GM10248 (cell line): ENCODE data around the gene LRRC34.

ENCODE experiments used
- CTCF ChIA-PET: fragments of 300-600 bp; sonication (Branson Sonifier 250); formaldehyde crosslinking; extraction: SDS; loops from one replicate; lab custom pipeline; 2021; ENCODE audit warnings: antibody characterized with exemption; lab: Yijun Ruan, JAX
- POLR2A ChIA-PET: fragments of 350-650 bp; sonication (Branson Sonifier 250); formaldehyde crosslinking; extraction: SDS; loops from one replicate; lab custom pipeline; 2020; ENCODE audit warnings: antibody characterized with exemption; lab: Yijun Ruan, JAX
- DNase-seq: peaks from one replicate; pipeline ENCODE4 v3.0.0; 2012; ENCODE audit errors: extremely low spot score
- CTCF ChIP-seq: IDR thresholded peaks from 2 replicates; pipeline ENCODE4 v1.5.1; 2012; ENCODE audit warnings: mild to moderate bottlenecking, low read depth; ENCODE audit errors: extremely low read depth, missing control alignments, control extremely low read depth

LRRC34 gene

DNA sequence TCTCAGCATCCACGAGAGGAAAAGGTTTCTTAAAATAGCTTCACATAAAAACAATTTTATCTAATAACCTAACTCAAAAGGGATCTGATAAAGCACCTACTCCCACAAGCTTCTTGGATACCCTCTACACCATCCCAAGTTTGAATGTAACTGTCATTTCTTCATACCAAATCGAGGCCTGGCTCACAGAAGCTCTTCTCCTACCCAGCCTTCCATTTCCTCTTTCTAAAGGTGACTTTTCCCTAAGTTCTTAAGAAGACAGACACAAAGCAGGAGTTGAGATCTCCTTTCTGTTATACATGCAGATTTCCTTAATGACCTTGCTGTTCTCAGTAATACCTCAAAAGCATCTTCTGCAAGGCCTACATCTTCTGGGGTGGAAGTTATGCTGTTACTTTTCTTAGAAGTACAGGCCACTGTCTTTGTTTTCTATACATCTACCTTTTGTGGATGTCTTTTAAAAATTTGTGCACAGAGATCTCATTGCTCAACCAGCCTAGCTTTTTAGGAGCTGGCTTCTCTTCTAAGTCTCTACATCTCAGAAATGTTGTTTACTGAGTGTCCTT lies 3.4 kb downstream of the LRRC34 start:
- TF ChIP-seq CTCF, result no peak
- CTCF ChIA-PET, result interaction anchor here (0.8 to 1.5 kb wide), 3 partner anchors 16 to 25 kb away, joined by 3 to 4 read pairs (median 3); no protein-coding TSS in a partner anchor
- DNase-seq, result no peak
- POLR2A ChIA-PET, result no interaction called here

DNA sequence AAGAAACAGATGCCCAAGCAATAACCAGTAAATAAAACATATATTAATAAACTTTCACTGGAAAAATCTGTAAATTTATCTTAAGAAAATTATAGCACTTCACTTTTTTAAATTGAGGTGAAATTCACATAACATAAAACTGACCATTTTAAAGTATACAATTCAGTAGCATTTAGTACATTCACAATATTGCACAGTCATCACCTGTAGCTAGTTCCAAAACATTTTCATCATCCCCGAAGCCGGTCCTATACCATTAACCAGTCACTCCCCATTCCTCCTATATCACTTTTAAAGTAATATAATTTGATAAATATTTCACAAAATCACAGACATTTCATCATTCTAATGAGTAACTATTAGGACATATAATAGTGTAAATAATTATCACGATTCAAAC lies 8.0 kb downstream of the LRRC34 start:
- no peak for TF ChIP-seq CTCF
- ChIA-PET POLR2A (no interaction called here), CTCF (no interaction called here)
- no peak for DNase-seq

- ChIA-PET CTCF (interaction anchor here (1.2 to 1.5 kb wide), 2 partner anchors 8 to 16 kb away, joined by 4 to 5 read pairs; no protein-coding TSS in a partner anchor), POLR2A (no interaction called here)
- no peak for TF ChIP-seq CTCF
- no peak for DNase-seq
Measured at GRCh38 chr3:169792359-169792758, 20.3 kb downstream of the LRRC34 start.

DNA sequence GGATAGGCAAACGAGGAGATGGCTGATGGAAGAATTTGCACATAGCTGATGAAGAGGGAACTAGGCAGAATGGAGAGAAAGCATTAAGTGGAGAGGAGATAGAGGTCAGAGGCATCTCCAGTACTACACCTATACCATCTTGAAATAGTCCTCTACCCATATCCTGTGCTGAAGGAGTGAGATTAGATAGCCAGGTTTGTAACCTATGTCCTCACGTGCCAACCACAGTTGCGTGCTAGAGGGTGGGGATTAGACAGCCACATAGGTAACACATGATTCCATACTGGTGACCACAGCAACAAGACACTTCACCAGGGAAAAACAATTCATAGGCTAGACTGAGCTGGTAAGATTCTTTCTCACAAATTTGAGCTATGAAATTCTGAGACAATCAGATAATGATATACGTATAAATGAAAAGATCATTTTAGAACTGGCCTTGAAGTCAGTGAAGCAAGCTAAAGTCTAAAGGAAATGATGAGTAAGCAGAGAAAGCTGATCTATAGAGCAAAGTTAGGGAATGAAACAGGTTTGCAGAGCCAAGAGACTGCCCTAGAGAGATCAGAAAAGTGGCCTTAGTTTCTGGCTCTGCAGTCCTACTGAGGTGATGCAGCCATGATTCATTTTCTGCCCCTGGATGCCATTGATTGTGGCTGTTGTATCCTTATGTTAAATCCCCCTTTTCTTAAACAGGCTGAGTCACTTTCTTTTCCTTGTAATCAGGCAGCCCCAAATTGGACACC lies 21.8 kb downstream of the LRRC34 start:
- ChIA-PET POLR2A (no interaction called here), CTCF (interaction anchor here (1.0 kb wide), 1 partner anchor 22 kb away, joined by 4 read pairs; the partner anchor contains the start of genes LRRC34 and LRRIQ4)
- no peak for DNase-seq
- no peak for TF ChIP-seq CTCF

DNA sequence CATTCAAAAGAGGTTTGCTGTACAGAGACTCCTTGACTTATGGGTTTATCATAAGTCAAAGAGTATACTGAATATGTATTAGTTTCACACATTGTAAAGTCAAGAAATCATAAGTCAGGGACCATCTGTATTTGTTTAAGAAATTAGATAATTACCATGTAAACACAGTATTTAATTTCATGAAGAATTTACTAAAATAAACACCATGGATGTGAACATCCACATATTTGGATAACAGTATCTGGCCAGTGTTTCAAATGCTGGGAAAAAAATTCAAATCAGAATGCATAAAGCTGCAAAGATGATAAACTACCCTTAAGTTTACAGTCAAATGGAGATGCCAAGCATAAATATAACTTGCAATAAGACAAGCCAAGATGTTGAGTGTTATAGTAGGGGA lies 22.5 kb downstream of the LRRC34 start:
- POLR2A ChIA-PET, result no interaction called here

DNA sequence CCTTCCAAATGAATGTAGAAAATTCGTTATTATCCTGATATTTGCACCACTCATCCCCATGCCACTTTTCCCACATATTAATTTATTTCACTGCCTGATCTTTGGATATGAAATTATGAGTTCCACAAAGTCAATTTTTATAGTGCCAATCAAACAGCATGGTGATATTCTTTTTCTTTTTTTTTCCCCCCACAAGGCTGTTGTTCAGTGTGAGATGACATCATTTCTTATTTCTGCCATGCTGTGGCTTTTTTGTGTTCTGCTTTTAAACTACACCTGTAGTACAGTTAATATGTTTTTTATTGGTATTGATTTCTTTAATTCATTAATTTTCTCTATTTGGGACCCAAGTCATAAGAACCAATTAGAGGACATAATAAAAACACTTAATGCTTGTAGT lies 24.9 kb downstream of the LRRC34 start:
- TF ChIP-seq CTCF, result no peak
- POLR2A ChIA-PET, result no interaction called here
- CTCF ChIA-PET, result no interaction called here
- no peak for DNase-seq

More for the DNA sequence above, 22.5 kb downstream of the LRRC34 start:
- CTCF ChIA-PET, result interaction anchor here (1.0 kb wide), 1 partner anchor 22 kb away, joined by 4 read pairs; the partner anchor contains the start of genes LRRC34 and LRRIQ4
- DNase-seq, result no peak
- no peak for TF ChIP-seq CTCF
